Smooth muscle cell of the pulmonary artery (primary cell): Measurements from ENCODE around the gene NVL. TPM values are rescaled to one million over a fixed set of nuclear protein-coding genes. Genes with fewer than 3 reads are reported as not detected.

Experiments
- total RNA-seq: library from RNA; depleted of rRNA; stranded (reverse); fragments of >200 nt; gene quantifications from 2 replicates; pipeline ENCODE4 v1.2.3, GENCODE V29; 2014

NVL gene
- 16.3 and 16.4 TPM in 2 replicates for total RNA-seq

DNA sequence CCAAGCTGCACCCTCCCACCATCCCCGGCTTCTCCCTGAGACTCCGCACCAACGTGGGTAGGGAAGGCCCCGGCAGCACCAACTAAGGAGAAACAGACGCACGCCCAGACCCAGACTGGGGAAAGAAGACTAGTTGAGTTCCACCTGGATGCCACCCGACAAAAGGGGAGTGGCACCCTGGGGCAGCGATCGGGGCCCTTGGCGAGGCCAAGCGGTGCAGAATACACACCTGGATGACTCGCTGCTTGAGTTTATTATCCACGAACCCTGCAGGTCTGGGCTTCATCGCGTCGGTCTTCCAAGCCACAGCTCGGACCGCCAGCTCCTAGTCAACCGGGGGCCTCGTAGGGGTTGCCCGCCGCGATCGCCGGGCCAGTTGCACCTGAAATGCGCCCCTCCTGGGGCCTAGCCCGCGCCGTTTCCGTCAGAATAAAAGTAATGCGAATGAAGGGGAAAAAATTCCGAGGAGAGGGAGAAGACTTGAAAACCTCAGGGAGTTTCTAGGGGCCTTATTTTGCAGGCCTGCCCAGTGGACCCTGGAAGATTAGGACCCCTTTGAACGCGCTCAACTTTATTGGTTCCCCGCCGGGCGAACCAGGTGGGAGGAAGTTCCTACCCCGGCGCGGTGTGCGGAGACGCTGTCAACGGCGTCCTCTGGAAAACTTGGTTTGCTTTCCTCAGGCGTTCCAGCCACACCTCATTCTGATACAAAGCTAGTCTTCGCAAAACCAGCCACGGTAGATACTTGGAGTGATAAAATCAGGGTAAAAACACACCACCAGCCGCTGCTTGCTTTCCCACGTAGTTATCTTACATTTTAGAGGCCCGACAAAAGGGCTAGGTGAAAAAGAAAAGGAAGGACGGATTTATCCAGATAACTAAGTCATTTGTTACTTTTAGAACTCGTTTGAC lies at the start of gene NVL:
TSS of gene NVL (minus strand) at position 331 of the 912 bp plus-strand sequence. CDS start at position 286, 45 bp downstream.

DNA sequence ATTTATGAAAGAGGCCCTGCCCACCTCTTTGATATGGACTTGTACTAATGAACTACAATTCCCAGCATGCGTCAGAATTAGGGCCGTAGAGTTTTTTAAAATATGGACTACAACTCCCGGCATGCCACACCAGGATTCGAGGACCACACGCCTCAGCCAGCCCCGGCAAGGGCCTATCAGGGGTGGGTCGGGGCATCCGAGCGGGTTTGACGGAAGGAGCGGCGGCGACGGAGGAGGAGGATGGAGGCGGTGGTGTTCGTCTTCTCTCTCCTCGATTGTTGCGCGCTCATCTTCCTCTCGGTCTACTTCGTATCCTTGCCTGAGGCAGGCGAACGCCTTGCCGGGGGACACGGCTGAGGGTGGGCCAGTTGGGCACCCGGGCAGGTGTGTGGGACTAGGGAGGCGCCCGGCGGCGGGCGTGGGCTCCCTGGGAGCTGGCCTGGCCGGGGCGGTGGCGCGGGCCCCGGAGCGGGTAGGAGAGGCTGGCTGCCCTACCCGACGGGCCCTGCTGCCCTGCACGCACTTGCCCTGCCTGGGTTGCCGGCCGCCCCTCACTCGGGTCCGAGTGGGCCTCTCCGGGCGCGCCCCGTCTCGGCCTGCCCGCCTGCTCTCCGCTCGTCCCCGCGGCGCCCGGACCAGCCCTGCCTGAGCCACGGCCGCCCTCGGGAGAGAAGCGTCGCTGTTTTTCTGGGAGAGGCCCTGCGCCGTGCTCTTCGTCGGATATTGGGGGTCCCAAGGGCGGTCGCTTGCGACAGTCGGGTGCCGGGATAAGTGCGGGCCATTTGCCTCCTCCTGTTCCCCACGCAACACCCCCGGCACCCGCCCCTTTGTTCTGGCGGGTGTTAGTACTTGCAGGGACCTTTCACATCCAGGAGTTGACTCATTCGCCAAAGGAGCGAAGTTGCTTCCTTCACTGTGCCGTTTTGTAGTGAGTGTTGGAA lies 27.0 kb upstream of the NVL start, which contains the start of gene CNIH4:
TSS of gene CNIH4 (plus strand) at position 195 of the 941 bp plus-strand sequence. CDS start at position 241, 46 bp downstream.

DNA sequence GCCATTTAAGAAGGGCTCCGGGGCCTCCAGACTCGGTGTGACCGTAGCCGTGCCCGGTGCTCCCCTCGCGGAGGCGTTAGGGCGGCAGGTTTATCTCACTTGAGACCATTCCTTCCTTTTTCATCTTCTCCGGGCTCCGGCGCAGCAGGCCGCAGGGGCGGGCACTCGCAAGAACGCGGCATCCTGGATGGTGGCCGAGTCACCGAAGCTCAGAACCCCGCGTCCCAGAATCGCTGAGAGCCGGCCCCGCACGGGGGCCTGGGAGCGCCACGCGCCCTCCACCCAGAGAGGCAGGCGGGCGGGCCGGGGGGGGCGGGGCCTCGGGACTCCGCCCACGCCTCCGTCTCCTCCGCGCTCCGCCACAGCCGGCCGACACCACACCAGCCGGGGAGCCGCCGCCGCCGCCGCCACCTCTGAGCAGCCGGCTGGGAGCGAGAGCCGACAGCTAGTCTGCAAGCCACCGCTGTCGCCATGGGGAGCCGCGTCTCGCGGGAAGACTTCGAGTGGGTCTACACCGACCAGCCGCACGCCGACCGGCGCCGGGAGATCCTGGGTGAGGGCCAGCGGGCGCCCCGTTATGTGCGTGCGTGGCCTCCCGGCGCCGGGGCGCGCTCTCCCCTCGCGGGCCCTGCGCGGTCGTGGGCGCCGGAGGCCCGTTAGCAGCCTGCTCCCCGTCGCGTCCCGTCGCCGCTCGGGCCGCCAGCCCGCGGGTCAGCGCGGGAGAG lies 146.9 kb downstream of the NVL start, which contains the start of gene DEGS1:
TSS of gene DEGS1 (plus strand) at position 375 of the 725 bp plus-strand sequence. CDS start at position 472, 97 bp downstream.

Other genes starting within 250 kb of the NVL start
- 34.2 and 39.4 TPM in 2 replicates for gene FBXO28, start 216.1 kb downstream of the NVL start, total RNA-seq
- gene DEGS1, start 146.9 kb downstream of the NVL start, total RNA-seq, result 80.2 and 101 TPM in 2 replicates
- 59.5 and 72.9 TPM in 2 replicates for gene CNIH4, start 26.7 kb upstream of the NVL start, total RNA-seq
- gene WDR26, start 104.6 kb upstream of the NVL start, total RNA-seq, result 102 and 128 TPM in 2 replicates